Left renal cortex interstitium (tissue), 4 donors: ENCODE data around the gene NDUFS2. TPM values are rescaled to one million over a fixed set of nuclear protein-coding genes. Genes with fewer than 3 reads are reported as not detected.

Experiments used
- polyA plus RNA-seq, 4 donors: library from polyadenylated mRNA; unstranded; fragments of 120-200 nt; gene quantifications; one replicate each; pipeline ENCODE4 v1.2.1, GENCODE V29; 2013; ENCODE audit not compliant: insufficient read length in 4 of 4

NDUFS2 gene
- polyA plus RNA-seq, 4 donors = 178 to 218 (median 200) TPM

Other genes with a start within 250 kb of the NDUFS2 start
- gene ITLN2, start 247.6 kb upstream of the NDUFS2 start, polyA plus RNA-seq = not detected
- 100 to 1,000 TPM in 1 of 4 donors, 10 to 100 TPM in 3; 76.1 to 101 (median 82.1) TPM for gene F11R, start 181.2 kb upstream of the NDUFS2 start, polyA plus RNA-seq
- gene TSTD1, start 163.4 kb upstream of the NDUFS2 start, polyA plus RNA-seq = 10 to 100 TPM; 52.0 to 76.1 (median 67.5) TPM
- gene USF1, start 156.4 kb upstream of the NDUFS2 start, polyA plus RNA-seq = 10 to 100 TPM; 55.6 to 69.0 (median 60.4) TPM
- 1 to 10 TPM; 1.8 to 2.6 (median 2.0) TPM for gene ARHGAP30, start 132.5 kb upstream of the NDUFS2 start, polyA plus RNA-seq
- 1 to 10 TPM; 2.1 to 4.8 (median 4.3) TPM for gene NECTIN4, start 112.8 kb upstream of the NDUFS2 start, polyA plus RNA-seq
- 10 to 100 TPM; 14.9 to 21.5 (median 16.4) TPM for gene KLHDC9, start 104.0 kb upstream of the NDUFS2 start, polyA plus RNA-seq
- gene PFDN2, start 84.3 kb upstream of the NDUFS2 start, polyA plus RNA-seq = 10 to 100 TPM; 71.1 to 85.7 (median 77.7) TPM
- gene NIT1, start 84.3 kb upstream of the NDUFS2 start, polyA plus RNA-seq = 10 to 100 TPM; 45.3 to 57.5 (median 51.8) TPM
- gene DEDD, start 69.7 kb upstream of the NDUFS2 start, polyA plus RNA-seq = 10 to 100 TPM; 43.1 to 57.7 (median 48.1) TPM
- 100 to 1,000 TPM; 124 to 175 (median 145) TPM for gene UFC1, start 48.4 kb upstream of the NDUFS2 start, polyA plus RNA-seq
- gene USP21, start 42.9 kb upstream of the NDUFS2 start, polyA plus RNA-seq = 10 to 100 TPM; 45.6 to 61.0 (median 50.3) TPM
- 10 to 100 TPM; 34.6 to 62.0 (median 49.4) TPM for gene PPOX, start 35.9 kb upstream of the NDUFS2 start, polyA plus RNA-seq
- 10 to 100 TPM; 36.7 to 49.3 (median 41.3) TPM for gene B4GALT3, start 24.9 kb upstream of the NDUFS2 start, polyA plus RNA-seq
- 1 to 10 TPM in 2 of 4 donors, under 1 TPM in 2; 0.72 to 1.6 (median 1.1) TPM for gene ADAMTS4, start 3.3 kb upstream of the NDUFS2 start, polyA plus RNA-seq
- gene FCER1G, start 12.9 kb downstream of the NDUFS2 start, polyA plus RNA-seq = 10 to 100 TPM in 3 of 4 donors, 1 to 10 TPM in 1; 10.0 to 16.1 (median 11.8) TPM
- 100 to 1,000 TPM in 1 of 4 donors, under 1 TPM in 1, not detected in 2; 0.43 to 120 TPM for gene APOA2, start 21.3 kb downstream of the NDUFS2 start, polyA plus RNA-seq
- 10 to 100 TPM; 12.7 to 16.9 (median 15.0) TPM for gene TOMM40L, start 23.7 kb downstream of the NDUFS2 start, polyA plus RNA-seq
- 1 to 10 TPM; 1.9 to 4.4 (median 3.6) TPM for gene NR1I3, start 35.8 kb downstream of the NDUFS2 start, polyA plus RNA-seq
- 1 to 10 TPM; 1.3 to 2.1 (median 1.4) TPM for gene PCP4L1, start 56.4 kb downstream of the NDUFS2 start, polyA plus RNA-seq
- 1 to 10 TPM; 3.7 to 5.7 (median 4.8) TPM for gene MPZ, start 107.6 kb downstream of the NDUFS2 start, polyA plus RNA-seq
- 100 to 1,000 TPM; 229 to 284 (median 257) TPM for gene SDHC, start 112.0 kb downstream of the NDUFS2 start, polyA plus RNA-seq
- 10 to 100 TPM; 10.3 to 14.0 (median 12.5) TPM for gene CFAP126, start 165.5 kb downstream of the NDUFS2 start, polyA plus RNA-seq